ENCODE measurements around the gene TBX2.

The TBX2 gene

DNA sequence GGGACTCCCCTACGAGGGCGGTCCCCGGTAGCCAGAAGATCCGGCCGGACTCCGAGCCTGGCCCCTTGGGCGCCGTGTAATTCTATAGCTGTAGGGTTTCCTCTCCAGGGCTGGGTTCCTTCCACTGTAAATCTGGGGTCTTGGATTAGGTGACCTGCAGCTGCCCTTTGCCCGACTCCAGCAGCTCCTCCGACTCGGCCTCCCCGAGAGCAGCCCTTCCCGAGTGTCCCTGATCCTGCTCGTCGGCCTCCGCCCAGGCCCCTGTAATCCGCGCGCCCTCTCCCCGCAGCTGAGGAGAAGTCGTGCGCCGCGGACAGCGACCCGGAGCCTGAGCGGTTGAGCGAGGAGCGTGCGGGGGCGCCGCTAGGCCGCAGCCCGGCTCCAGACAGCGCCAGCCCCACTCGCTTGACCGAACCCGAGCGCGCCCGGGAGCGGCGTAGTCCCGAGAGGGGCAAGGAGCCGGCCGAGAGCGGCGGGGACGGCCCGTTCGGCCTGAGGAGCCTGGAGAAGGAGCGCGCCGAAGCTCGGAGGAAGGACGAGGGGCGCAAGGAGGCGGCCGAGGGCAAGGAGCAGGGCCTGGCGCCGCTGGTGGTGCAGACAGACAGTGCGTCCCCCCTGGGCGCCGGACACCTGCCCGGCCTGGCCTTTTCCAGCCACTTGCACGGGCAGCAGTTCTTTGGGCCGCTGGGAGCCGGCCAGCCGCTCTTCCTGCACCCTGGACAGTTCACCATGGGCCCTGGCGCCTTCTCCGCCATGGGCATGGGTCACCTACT lies 5.5 kb downstream of the TBX2 start:
- Histone ChIP-seq H3K4me1 (ENCODE audit: insufficient read depth, low read length, poor library complexity, severe bottlenecking) (no peaks in the 10 kb centered on the region), H3K4me3 (ENCODE audit: low read length, poor library complexity, severe bottlenecking) (no peak overlapping the region), H3K4me2 (ENCODE audit: low read depth, low read length, poor library complexity, severe bottlenecking) (no peak overlapping the region), H3K9me3 (ENCODE audit: insufficient read depth, low read depth, low read length) (no peaks in the 10 kb centered on the region), H3K36me3 (ENCODE audit: insufficient read depth, low read length) (no peaks in the 10 kb centered on the region), H3K9ac (ENCODE audit: low read depth, low read length, poor library complexity, severe bottlenecking) (no peak overlapping the region), H4K20me1 (ENCODE audit: insufficient read depth, low read length, poor library complexity, severe bottlenecking) (no peaks in the 10 kb centered on the region), H3K27me3 (ENCODE audit: insufficient read depth, low read length, poor library complexity, severe bottlenecking) (no peaks in the 10 kb centered on the region), H2AFZ (ENCODE audit: low read length) (no peak overlapping the region), H3K9me2 (replicated peaks; ENCODE audit: low read depth, low read length) (no peaks in the 10 kb centered on the region), H3F3A (ENCODE audit: low read depth) (no peaks in the 10 kb centered on the region), H3K79me2 (ENCODE audit: insufficient read depth, low read length) (no peaks in the 10 kb centered on the region)
- TF ChIP-seq, protein P1, sequence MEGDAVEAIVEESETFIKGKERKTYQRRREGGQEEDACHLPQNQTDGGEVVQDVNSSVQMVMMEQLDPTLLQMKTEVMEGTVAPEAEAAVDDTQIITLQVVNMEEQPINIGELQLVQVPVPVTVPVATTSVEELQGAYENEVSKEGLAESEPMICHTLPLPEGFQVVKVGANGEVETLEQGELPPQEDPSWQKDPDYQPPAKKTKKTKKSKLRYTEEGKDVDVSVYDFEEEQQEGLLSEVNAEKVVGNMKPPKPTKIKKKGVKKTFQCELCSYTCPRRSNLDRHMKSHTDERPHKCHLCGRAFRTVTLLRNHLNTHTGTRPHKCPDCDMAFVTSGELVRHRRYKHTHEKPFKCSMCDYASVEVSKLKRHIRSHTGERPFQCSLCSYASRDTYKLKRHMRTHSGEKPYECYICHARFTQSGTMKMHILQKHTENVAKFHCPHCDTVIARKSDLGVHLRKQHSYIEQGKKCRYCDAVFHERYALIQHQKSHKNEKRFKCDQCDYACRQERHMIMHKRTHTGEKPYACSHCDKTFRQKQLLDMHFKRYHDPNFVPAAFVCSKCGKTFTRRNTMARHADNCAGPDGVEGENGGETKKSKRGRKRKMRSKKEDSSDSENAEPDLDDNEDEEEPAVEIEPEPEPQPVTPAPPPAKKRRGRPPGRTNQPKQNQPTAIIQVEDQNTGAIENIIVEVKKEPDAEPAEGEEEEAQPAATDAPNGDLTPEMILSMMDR (conservative IDR thresholded peaks at IDR 0.05; ENCODE audit: low read length), result no peak
- TF ChIP-seq EZH2phosphoT487 (IDR thresholded peaks at IDR 0.05; ENCODE audit: borderline replicate concordance), result no peak

DNA sequence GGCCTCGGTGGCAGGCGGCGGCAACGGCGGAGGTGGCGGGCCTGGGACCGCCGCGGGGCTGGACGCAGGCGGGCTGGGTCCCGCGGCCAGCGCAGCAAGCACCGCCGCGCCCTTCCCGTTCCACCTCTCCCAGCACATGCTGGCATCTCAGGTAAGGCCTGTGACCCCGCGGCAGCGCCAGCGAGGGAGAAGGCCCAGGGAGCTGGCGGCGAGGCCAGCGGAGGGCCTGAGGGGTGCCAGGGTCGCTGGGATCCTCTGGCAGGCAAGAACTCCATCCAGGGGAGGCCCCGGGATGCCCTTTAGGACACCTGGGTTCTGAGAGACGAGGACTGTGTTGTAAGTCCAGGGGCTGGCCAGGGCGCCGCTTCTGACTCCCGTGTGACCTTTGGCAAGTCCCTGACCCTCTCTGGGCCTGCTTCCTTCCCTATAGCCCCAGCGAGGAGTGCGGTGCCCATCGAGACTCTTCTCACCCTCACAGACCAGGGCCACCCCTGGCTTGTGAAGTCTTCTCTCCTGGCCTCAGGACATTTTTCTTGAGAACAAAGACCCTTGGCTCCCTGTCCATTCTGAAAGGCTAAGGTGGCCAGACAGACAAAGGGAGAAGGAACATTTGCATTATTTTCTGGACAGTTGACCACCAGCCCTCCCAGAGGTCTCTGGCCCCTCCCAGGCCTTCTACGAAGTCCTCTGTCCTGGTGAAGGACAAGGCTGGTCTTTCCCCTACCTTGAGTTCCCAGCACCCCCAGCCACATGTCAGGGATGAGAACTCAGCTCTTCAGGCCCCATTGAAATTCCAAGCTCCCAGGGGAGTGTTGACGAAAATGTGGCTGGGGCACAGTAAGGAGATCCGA lies 6.3 kb downstream of the TBX2 start:
- Histone ChIP-seq H4K20me1 (ENCODE audit: insufficient read depth, low read length, poor library complexity, severe bottlenecking) (no peaks in the 10 kb centered on the region), H3K27me3 (ENCODE audit: insufficient read depth, low read length, poor library complexity, severe bottlenecking) (no peaks in the 10 kb centered on the region), H3F3A (ENCODE audit: low read depth) (no peaks in the 10 kb centered on the region), H3K4me2 (ENCODE audit: low read depth, low read length, poor library complexity, severe bottlenecking) (no peak overlapping the region), H3K9ac (ENCODE audit: low read depth, low read length, poor library complexity, severe bottlenecking) (no peak overlapping the region), H3K9me2 (replicated peaks; ENCODE audit: low read depth, low read length) (no peaks in the 10 kb centered on the region), H3K79me2 (ENCODE audit: insufficient read depth, low read length) (no peaks in the 10 kb centered on the region), H3K4me3 (ENCODE audit: low read length, poor library complexity, severe bottlenecking) (no peak overlapping the region), H3K4me1 (ENCODE audit: insufficient read depth, low read length, poor library complexity, severe bottlenecking) (no peaks in the 10 kb centered on the region), H3K9me3 (ENCODE audit: insufficient read depth, low read depth, low read length) (no peaks in the 10 kb centered on the region), H3K36me3 (ENCODE audit: insufficient read depth, low read length) (no peaks in the 10 kb centered on the region), H2AFZ (ENCODE audit: low read length) (no peak overlapping the region)
- TF ChIP-seq, protein P1 (conservative IDR thresholded peaks at IDR 0.05; ENCODE audit: low read length), result no peak
- TF ChIP-seq EZH2phosphoT487 (IDR thresholded peaks at IDR 0.05; ENCODE audit: borderline replicate concordance), result no peak

DNA sequence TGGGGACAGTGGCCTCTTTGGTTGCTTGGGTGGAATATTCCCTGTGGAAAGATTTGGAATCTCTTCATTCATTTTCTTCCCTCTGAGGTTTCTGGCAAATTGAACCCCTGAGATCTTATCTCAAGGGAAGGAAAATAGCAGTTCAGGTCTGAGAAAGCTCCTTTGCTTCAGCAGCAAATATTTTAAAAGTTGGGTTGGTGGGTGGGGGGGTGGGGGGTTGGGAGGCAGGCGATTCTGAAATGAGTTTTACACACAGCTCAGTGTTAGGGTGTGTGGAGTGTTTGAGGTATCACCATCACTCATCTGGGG lies 6.8 kb downstream of the TBX2 start:
- Histone ChIP-seq H2AFZ (ENCODE audit: low read length) (no peak overlapping the region), H3K9me2 (replicated peaks; ENCODE audit: low read depth, low read length) (no peaks in the 10 kb centered on the region), H3K79me2 (ENCODE audit: insufficient read depth, low read length) (no peaks in the 10 kb centered on the region), H3F3A (ENCODE audit: low read depth) (no peaks in the 10 kb centered on the region), H3K9me3 (ENCODE audit: insufficient read depth, low read depth, low read length) (no peaks in the 10 kb centered on the region), H4K20me1 (ENCODE audit: insufficient read depth, low read length, poor library complexity, severe bottlenecking) (no peaks in the 10 kb centered on the region), H3K4me2 (ENCODE audit: low read depth, low read length, poor library complexity, severe bottlenecking) (no peak overlapping the region), H3K9ac (ENCODE audit: low read depth, low read length, poor library complexity, severe bottlenecking) (no peak overlapping the region), H3K27me3 (ENCODE audit: insufficient read depth, low read length, poor library complexity, severe bottlenecking) (no peaks in the 10 kb centered on the region), H3K4me1 (ENCODE audit: insufficient read depth, low read length, poor library complexity, severe bottlenecking) (no peaks in the 10 kb centered on the region), H3K4me3 (ENCODE audit: low read length, poor library complexity, severe bottlenecking) (no peak overlapping the region), H3K36me3 (ENCODE audit: insufficient read depth, low read length) (no peaks in the 10 kb centered on the region)
- TF ChIP-seq, protein P1 (conservative IDR thresholded peaks at IDR 0.05; ENCODE audit: low read length), result no peak
- TF ChIP-seq EZH2phosphoT487 (IDR thresholded peaks at IDR 0.05; ENCODE audit: borderline replicate concordance), result no peak
